ENCODE results near the gene TSG101. TPM values are rescaled to one million over a fixed set of nuclear protein-coding genes. Genes with fewer than 3 reads are reported as not detected.

TSG101 gene, protein sequence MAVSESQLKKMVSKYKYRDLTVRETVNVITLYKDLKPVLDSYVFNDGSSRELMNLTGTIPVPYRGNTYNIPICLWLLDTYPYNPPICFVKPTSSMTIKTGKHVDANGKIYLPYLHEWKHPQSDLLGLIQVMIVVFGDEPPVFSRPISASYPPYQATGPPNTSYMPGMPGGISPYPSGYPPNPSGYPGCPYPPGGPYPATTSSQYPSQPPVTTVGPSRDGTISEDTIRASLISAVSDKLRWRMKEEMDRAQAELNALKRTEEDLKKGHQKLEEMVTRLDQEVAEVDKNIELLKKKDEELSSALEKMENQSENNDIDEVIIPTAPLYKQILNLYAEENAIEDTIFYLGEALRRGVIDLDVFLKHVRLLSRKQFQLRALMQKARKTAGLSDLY
- total RNA-seq = 16.8 TPM

DNA sequence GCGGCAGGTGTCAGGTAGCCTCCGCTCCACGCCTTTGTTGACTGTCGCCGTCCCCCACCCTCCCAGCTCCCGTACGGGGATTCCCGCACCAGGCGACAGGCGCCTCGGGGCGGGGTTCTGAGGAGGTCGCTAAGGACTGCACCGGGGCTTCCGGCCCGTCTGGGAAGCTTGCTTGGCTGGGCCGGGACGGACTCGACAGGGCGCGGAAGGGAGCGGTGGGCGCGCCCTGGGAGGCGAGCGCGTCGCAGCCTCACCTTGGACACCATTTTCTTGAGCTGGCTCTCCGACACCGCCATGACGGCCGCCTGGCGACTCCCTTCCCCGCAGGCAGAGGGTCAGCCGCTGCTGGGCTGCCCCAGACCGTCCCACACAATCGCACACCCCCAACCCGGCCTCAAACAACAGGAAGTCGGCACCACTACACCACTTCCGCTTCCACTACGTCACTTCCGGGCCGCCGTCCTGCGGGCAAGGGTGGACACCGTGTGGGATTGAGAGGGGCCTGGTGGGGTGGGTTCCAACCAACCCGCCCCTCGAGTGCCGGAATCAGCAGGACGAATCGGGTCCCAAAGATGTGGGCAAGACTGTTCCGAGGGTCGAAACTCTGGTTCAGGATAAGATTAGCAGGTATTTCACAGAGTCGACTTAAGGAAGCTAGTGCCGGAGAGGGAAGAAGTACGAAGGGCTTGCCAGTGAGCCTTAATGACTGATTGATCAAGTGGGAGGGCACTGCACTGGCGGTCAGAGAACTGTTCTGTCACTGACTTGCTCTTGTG is at the start of gene TSG101:
Gene TSG101, minus strand, starts transcription at position 422 of the 776 bp plus-strand sequence. Its CDS starts 126 bp downstream, at position 296.
- ATAC-seq = peak; percentile 96

DNA sequence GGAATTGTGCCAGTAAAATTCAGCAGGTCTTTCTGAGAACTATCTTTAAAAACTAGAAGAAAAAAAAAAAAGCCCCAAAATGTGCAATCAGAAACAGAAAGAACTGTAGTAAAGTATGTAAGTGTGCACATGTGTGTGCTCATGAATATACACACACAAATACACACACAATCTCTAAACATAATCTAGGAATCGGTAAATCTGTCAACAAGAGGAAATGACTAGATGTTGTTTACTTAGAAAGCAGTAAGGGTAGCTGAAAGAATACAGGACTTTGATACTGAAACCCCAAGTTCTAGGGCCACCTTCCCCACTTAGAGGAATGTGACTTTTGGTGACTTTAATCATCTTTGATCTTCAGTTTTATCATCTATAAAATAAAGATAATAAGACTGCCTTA is 48.6 kb upstream of the TSG101 start:
- ATAC-seq (no peak), DNase-seq (ENCODE audit: low spot score) (no peak)

More for the DNA sequence above, at the start of gene TSG101:
- DNase-seq (ENCODE audit: low spot score) = peak; percentile 94

DNA sequence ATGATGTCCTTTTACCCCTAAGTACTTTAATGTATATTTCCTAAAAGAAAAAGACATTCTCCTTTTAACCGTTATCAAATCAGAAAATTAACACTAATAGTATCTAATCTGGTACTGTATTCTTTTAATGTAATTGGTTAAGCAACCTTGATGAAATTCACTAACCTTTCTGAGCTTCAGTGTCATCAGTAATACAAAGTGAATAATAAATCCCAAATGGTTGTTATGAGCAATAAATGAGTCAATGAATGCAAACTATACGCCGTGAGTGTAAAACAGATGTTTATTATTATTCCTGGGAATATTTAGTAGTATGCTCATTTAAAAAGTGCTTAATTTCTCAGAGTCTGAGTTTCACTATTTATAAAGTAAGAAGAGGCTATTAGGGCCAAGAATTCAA is 40.3 kb upstream of the TSG101 start:
- ATAC-seq (no peak), DNase-seq (ENCODE audit: low spot score) (no peak)

DNA sequence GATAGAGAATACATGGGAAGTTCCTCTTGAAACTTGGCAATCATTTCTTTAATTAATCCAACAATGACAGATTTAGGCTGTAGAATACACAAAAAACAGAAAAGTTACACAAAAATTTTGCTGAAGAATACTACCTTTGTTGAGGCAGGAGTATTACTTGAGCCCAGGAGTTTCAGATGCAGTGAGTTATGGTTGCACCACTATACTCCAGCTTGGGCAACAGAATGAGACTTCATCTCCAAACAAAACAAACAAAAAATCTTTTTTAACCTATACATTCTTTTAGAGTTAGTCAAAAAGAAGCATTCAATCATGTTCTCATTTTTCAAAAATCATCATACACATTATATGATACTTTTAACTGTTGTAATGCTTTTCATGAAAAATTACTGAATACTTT is 39.7 kb upstream of the TSG101 start:
- ATAC-seq (no peak), DNase-seq (ENCODE audit: low spot score) (no peak)

DNA sequence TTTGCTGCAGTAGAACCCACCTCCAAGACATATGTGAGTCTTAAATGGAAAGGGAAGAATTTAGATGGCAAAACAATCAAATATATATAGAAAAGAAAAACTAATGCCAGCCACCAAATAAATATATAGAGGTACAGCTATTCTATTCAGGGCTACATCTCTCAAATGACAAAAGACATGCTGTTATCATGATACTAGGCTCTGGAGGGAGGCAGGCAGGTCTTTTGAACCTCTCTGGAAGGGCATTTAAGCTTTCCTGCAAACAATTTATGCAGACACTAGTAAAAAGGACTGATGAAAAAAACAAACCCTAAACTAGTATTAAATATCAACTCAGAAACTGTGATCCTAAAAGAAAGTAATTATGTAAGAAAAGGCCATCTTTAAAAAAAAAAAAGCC is 37.4 kb upstream of the TSG101 start:
- DNase-seq (ENCODE audit: low spot score) = no peak
- no peak for ATAC-seq

DNA sequence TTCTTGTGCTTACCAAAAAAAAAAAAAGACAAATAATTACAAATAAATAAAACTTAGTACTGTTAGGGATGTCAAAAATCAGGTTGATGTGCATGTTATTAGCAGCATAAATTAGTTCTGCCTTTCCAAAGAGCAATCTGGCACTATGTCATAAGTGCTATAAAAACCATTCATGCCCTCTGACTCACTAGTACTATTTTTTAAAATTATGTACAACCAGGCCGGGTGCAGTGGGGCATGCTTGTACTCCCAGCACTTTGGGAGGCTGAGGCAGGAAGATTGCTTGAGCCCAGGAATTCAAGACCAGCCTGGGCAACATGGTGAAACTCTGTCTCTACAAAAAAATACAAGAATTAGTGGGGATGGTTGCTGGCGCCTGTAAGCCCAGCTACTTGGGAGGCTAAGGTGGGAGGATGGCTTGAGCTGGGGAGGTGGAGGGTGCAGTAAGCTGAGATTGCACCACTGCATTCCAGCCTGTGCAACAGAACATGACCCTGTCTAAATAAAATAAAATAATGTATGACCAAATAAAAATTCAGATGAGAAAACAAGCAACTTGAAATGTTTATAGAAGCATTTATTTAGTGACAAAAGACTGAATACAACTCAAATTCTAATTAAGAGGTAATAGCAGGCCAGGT is 36.5 kb upstream of the TSG101 start:
- DNase-seq (ENCODE audit: low spot score) (no peak), ATAC-seq (no peak)

DNA sequence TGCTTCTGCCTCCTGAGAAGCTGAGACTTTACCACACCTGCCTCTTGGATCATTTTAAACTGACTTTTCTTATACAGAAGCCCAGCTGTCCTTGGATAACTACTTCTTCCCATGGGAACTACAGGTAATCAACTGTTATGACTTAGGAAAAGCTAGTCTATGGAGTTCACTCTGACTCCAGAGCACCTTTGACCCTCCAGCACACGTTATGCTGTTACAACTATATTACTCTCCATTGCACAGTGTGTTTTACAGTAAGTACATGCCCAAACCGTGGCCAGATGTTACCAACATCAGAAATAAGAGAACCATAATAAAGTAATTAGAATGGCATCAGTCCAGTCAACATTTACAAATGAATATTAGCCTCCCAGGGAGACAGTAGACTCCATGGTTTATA is 21.3 kb upstream of the TSG101 start:
- no peak for DNase-seq (ENCODE audit: low spot score)
- ATAC-seq = no peak

DNA sequence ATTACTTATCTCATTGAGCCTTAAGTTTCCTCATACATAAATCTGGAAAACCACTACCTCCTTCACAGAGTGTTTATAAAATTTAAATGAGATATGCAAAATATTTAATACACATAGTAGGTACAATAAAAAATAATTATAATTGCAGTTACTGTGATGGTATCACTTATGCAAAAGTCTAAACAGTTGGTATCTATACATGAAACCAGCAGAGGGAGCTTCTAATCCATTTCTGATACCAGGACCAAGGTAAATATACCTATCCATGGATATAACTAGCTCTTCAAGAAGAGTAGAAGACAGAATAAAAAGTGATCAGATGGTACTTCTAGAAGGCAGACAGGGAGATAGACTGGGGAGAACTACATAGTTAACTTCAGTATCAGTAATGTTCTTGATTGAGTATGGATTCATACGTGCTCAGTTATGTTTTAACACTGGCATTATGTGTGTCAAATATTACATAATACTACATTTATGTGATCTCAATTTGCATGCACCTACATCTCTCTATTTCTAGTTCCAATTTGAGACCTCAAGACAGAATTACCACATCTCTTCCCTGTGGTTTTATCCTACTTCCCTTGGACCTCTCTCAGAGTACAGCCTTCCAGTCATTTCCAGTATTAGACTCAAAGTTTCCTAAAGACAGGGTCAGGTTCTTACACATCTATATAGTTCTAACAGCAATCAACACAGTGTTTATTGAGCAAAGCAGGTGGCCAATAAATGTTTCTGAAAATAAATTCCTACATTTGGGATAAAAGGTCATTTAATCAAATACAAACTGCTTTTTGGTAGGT is 13.7 kb upstream of the TSG101 start:
- DNase-seq (ENCODE audit: low spot score) (no peak), ATAC-seq (peak; percentile 77)

DNA sequence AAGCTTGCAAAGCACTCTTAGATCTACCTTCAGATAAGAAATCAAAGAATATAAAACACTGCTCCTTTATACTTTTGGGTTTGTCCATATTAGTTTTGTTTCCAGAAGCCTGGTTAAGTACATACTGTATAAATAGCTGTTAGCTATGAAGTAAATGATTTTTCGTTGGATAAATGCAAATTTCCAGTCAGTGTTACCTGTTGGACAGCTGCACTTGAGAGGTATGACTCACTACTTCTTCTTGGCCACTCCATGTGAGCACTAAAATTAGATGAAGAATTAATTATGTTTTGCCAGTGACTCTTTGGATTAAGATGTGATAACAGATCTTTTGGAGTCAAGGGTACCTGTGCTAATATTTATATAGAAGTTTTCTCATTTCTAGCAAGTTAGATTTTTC is 9.5 kb upstream of the TSG101 start:
- no peak for ATAC-seq
- DNase-seq (ENCODE audit: low spot score) = no peak

DNA sequence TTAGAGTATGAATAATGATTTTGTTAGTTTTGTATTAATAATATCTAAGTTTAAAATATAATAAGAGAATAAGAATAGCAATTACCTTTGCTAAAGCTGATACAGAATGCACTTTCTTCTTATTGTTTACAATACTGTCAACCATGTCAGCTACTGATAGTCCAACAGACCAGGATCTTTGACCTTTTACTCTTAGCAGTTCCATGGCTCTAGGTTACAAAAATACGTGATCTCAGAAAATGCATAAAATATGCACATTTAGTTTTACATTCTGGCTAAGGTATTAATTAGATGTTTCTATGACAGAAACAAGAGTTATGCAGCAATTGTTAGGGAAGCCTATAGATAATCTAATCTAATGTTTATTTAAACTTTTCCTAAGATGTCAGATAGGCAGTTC is 7.5 kb upstream of the TSG101 start:
- peak; percentile 78 for ATAC-seq
- no peak for DNase-seq (ENCODE audit: low spot score)

DNA sequence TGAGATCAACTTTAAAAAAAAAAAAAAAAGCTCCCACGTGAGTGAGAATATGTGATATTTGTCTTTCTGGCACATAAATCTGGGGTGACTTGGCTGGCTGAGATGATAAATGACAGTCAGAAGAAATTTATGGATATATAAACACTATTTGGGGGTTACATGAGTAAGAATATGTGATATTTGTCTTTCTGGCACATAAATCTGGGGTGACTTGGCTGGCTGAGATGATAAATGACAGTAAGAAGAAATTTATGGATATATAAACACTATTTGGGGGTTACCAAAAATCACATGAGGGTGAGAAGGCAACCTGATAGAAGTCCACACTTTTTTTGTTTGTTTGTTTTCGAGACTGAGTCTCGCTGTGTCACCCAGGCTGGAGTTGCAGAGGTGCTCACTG is 6.6 kb upstream of the TSG101 start:
- ATAC-seq (no peak), DNase-seq (ENCODE audit: low spot score) (no peak)

DNA sequence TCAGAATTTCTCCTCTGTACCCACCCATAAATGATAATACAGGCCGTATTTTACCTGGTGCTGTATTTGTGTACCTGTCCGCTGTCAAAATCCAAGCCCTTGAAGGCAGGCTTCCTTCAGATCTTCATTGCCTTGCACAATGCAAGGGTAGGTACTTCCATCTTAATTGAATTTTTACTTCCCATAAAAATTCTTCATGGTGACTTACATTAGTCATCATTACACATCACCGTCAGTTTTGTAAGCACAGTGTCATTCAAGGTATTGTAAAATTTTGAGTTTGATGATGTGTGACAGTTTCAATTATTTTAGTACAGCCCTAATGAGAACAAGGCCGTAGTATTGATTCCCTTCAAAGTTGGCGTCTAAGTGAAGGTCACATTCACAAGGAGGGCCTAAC is 770 bp upstream of the TSG101 start:
- no peak for DNase-seq (ENCODE audit: low spot score)
- ATAC-seq = no peak

DNA sequence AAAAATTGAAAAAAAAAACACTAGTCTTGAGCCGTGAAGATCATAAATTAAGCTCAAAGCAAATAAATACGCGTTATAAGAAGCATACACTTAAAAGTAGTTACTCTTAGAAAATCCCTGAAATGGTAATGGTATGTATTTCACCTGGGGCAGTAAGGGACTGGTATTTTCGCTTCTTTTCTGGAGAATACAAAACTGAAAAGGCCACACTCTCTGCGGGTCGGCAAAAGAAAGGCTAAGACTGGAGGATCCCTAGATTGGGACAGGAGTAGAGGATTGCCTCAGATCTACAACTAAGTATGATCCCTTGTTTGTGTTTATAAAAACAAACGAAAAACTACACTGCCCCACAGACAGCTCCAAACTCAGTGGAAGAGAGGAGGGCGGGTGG is 617 bp downstream of the TSG101 start:
- no peak for DNase-seq (ENCODE audit: low spot score)
- no peak for ATAC-seq

DNA sequence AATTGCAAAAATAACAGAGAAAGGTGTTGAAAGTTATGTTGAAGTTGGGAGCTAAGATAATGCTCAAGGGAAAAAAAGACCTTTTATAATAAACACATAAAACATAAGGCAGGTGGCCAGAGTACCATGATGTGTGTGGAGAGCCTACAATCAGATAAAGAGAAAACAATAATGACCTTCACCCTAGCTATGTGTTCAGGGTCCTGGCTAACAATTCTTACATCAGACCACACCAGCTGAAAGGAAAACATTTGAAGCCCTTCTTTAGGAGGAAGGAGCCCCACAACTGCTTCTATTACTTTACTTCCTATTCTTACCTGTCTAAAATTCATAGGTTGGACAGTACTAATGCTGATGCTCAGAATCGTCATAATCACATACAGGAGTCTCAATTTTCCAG is 2.5 kb downstream of the TSG101 start:
- ATAC-seq = no peak
- DNase-seq (ENCODE audit: low spot score) = no peak

DNA sequence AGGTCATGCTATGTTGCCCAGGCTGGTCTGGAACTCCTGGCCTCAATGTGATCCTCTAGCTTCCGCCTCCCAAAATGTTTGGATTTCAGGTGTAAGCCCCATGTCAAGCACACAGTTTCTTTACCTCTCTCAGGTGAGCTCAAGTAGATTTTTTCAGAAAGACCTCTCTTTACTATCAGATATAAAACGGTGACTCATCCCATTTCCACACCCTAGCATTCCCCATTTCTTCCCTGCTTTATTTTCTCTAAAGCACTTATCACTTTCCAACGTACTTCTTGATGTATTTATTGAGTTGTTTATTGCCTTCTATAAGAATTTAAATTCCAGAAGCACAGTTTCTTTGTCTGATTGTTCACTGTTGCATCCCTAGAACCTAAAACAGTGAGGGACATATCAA is 3.7 kb downstream of the TSG101 start:
- no peak for ATAC-seq
- DNase-seq (ENCODE audit: low spot score) = no peak

DNA sequence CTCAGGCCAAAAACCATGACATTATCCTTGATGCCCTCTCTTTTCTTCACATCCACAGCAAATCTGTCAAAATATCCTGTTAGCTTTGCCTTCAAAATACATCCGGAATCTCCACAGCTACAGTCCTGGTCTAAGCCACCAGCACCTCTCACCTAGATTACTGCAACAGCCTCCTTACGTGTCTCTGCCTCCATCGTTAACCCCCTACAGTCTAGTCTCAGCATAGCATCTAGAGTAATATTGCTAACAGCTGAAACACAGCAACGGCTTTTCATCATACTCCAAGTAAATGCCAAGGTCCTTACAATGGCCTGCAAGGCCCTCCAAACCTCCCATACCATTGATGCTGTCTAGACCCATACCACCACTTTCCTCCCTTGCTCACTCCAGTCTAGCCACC is 4.4 kb downstream of the TSG101 start:
- DNase-seq (ENCODE audit: low spot score) = no peak

DNA sequence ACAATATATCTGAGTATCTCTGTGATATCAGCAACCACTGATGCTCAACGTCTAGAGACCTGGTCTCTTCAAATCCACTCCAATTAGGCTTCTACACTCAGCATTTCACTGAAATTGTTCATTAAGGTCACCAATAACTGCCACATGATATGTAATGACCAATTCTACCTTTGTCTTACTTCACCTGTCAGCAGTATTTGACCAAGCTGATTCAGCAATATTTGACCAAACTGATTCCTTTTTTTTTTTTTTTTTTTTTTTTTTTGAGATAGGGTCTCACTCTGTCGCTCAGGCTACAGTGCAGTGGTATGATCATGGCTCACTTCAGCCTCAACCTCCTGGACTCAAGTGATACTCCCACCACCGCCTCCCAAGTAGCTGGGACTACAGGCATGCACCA is 5.6 kb downstream of the TSG101 start:
- ATAC-seq (no peak), DNase-seq (ENCODE audit: low spot score) (no peak)

More for the DNA sequence above, 4.4 kb downstream of the TSG101 start:
- ATAC-seq = no peak

DNA sequence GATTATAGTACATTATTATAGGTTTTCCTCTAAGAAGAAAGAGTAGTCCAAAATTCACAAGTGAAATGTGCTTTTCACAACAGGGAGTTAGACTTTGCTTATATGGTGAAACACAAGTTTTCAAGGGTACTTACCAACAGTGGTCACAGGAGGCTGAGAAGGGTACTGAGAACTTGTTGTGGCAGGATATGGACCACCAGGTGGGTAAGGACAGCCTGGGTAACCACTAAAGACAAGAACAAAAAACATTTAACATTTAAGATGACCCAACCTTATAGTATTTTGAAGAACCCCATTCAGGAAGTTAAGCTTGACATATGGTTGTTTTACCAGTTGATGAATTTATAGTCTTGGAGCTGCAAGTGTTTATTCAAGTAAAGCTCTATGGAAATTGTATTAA is 24.4 kb downstream of the TSG101 start:
- no peak for ATAC-seq
- DNase-seq (ENCODE audit: low spot score) = no peak

DNA sequence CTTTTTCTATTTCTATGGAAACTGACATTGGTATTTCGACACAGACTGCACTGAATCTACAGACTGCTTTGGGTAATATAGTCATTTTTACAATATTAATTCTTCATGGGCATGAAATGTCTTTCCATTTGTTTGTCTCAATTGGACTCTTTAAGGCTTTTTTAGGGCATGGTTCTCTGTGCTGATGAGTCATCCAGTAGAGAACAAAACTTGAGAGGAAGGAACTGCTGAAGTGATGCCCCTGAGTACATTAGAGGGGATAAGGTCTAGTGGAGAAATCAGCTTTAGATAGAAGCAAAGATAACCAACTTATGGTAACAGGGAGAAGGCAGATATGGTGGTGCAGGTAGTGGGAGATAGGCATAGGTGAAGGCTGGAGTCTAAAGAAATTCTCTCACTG is 25.1 kb downstream of the TSG101 start:
- DNase-seq (ENCODE audit: low spot score) (no peak), ATAC-seq (no peak)

DNA sequence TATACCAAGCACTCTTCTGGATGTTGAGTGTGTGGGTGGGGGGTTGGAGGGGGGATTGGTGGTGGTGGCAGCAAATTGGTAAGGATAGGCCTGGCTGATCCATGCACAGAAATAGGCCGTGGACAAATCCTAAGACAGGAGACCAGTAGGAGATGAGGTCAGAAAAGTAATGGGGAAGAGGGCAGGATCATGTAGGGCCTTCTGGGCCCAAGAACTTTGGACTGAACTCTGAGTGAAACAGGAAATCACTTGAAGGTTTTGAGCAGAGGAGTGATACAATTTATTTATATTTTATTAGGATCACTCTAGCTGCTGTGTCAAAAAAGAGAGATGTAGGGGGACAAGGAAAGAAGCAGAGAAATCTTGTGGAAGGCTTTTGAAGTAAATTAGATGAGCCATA is 28.7 kb downstream of the TSG101 start:
- ATAC-seq (no peak), DNase-seq (ENCODE audit: low spot score) (no peak)

DNA sequence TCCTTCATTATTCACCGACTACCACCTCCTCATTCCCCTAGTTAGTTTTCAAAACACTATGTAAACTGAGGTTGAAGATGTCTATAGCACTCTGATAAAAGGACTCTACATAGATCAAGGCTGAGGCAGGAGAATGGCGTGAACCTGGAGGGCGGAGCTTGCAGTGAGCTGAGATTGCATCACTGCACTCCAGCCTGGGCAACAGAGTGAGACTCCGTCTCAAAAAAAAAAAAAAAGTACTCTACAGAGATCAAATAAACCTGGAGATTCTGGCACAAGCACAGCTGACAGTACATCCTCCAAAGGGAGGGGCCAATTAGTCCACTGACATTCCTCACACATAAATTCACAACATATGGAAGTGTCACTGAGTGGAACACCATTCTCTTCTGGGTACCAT is 31.0 kb downstream of the TSG101 start:
- ATAC-seq (no peak), DNase-seq (ENCODE audit: low spot score) (no peak)
